HL-60 (cell line): ENCODE results near the gene HIGD1A.

Experiments used
- POLR2AphosphoS5 ChIP-seq: IDR thresholded peaks from 2 replicates; pipeline ENCODE4 v1.6.1; 2012; ENCODE audit warnings: low read depth
- SPI1 ChIP-seq: IDR thresholded peaks from 2 replicates; pipeline ENCODE4 v1.6.1; 2012; ENCODE audit warnings: low read depth, mild to moderate bottlenecking, borderline replicate concordance
- TF ChIP-seq, protein P1 (sequence below): IDR thresholded peaks from one replicate; pipeline ENCODE4 v1.5.1; 2011; ENCODE audit warnings: low read length, control low read depth, inconsistent platforms; ENCODE audit not compliant: insufficient read depth
- TF ChIP-seq, protein P2 (sequence below): IDR thresholded peaks from 2 replicates; pipeline ENCODE4 v1.6.1; 2012; ENCODE audit warnings: low read depth; ENCODE audit not compliant: insufficient replicate concordance

DNA sequence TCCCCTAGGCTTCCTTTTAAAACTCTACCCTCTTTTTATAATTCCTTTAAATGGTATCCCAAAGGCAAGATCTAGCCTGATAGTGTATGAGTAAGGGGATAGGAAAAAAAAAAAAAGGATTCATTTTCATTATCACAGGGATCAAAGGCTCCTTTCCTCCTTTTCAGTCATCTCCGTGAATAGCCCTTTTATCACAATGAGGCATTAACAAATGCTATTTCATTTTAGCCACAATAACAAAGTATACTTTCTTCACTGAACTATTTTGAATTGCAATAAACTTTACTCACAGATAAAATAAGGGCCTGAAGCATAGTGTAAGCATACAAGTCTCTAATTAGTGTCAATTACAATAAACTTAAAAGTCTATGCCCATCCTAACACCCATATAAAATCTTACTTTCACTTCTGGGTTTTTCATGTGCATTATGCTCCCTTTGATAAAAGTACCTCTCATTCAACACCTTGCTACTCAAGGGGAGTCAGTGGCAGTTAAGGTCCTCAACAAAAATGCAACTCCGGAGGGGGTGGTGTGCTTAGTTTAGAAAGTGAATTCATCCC lies 8.6 kb downstream of the HIGD1A start:
- TF ChIP-seq, protein P1, sequence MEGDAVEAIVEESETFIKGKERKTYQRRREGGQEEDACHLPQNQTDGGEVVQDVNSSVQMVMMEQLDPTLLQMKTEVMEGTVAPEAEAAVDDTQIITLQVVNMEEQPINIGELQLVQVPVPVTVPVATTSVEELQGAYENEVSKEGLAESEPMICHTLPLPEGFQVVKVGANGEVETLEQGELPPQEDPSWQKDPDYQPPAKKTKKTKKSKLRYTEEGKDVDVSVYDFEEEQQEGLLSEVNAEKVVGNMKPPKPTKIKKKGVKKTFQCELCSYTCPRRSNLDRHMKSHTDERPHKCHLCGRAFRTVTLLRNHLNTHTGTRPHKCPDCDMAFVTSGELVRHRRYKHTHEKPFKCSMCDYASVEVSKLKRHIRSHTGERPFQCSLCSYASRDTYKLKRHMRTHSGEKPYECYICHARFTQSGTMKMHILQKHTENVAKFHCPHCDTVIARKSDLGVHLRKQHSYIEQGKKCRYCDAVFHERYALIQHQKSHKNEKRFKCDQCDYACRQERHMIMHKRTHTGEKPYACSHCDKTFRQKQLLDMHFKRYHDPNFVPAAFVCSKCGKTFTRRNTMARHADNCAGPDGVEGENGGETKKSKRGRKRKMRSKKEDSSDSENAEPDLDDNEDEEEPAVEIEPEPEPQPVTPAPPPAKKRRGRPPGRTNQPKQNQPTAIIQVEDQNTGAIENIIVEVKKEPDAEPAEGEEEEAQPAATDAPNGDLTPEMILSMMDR = no peak
- TF ChIP-seq POLR2AphosphoS5 (no peak), SPI1 (no peak)
- TF ChIP-seq, protein P2, sequence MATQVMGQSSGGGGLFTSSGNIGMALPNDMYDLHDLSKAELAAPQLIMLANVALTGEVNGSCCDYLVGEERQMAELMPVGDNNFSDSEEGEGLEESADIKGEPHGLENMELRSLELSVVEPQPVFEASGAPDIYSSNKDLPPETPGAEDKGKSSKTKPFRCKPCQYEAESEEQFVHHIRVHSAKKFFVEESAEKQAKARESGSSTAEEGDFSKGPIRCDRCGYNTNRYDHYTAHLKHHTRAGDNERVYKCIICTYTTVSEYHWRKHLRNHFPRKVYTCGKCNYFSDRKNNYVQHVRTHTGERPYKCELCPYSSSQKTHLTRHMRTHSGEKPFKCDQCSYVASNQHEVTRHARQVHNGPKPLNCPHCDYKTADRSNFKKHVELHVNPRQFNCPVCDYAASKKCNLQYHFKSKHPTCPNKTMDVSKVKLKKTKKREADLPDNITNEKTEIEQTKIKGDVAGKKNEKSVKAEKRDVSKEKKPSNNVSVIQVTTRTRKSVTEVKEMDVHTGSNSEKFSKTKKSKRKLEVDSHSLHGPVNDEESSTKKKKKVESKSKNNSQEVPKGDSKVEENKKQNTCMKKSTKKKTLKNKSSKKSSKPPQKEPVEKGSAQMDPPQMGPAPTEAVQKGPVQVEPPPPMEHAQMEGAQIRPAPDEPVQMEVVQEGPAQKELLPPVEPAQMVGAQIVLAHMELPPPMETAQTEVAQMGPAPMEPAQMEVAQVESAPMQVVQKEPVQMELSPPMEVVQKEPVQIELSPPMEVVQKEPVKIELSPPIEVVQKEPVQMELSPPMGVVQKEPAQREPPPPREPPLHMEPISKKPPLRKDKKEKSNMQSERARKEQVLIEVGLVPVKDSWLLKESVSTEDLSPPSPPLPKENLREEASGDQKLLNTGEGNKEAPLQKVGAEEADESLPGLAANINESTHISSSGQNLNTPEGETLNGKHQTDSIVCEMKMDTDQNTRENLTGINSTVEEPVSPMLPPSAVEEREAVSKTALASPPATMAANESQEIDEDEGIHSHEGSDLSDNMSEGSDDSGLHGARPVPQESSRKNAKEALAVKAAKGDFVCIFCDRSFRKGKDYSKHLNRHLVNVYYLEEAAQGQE = no peak
